HG03108 (cell line): ENCODE measurements around the gene ADCY1.
"Not testable (repeated sequence)": the region's sequence is repeated elsewhere in the genome, so short reads cannot be mapped to it uniquely, and the experiment has no call there.

Experiments used
- ATAC-seq: cut with Tn5 transposase; IDR thresholded peaks from one replicate; pipeline ENCODE4 v1.9.1; 2021; ENCODE audit warnings: moderate library complexity; ENCODE audit not compliant: unreplicated experiment

The ADCY1 gene

DNA sequence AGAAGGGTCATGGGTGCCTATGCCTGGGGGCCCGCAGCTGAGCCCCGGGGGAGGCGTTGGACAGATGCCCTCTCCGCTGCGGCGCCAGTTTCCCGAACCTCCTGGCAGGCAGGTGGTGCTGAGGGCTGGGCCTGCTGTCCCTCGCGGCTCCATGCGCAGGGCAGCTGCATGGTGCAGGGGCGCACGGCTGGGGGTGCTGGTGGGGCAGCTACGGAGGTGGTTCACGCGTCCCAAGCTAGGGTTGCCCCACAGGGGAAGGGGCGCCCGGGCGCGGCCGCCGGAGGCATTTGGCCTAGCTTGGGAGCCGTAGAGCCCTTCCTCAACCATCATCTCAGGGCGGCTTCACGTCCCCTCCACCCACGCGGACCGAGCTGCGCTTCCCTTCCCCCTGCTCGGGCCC is 152.7 kb downstream of the ADCY1 start:
- no peak for ATAC-seq

DNA sequence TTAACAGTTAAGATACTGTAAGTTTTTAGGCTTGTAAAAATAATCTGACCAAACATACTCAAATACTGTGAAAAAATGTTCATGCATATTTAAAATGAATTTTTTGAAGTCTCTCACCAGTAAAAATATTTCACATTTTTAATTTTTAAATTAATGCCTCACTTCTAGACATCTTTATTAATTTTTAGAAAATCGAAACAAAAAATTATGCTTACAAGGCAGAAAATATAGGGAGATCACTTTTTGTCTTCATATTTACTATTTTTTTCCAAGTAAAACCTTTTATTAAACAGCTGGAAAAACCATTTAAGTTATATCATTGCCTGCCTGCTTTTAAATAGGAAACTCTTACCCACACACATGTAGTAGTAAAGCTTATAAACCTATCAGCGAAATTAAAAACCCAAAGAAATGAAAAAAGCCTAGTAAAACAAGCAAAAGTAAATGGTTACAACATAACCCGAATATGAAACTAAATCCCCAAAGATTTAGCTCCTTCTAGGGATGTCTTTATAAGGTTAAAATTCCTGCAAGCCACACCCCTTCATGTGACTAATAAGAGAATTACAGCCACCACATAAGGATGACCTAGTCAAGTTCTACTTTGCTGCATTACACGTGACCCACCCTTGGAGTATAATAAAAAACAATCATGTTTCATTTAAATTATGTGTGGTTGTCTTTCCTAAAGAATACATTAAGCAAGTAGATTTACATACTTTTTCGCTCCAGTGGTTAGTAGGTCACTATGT is 157.7 kb downstream of the ADCY1 start:
- not testable (repeated sequence) for ATAC-seq

DNA sequence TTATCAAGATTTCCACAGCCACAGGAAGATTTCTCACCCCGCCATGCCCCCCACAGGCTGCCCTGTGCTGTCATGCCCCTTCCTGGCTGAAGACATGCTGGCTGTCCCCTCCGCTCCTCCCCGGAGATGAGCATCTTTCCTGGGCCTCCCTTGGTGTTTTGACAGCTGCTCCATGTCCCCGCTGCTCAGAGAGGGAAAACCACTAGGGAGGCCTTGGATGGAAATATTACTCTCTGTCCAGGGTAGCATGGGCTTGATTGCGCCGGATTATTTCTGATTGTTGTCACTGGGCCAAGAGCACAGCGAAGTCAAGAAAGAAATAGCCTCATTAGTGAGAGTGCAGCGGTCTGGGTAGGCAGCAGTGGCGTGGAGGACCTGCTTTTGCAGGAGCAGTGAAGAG is 164.8 kb downstream of the ADCY1 start:
- not testable (repeated sequence) for ATAC-seq

DNA sequence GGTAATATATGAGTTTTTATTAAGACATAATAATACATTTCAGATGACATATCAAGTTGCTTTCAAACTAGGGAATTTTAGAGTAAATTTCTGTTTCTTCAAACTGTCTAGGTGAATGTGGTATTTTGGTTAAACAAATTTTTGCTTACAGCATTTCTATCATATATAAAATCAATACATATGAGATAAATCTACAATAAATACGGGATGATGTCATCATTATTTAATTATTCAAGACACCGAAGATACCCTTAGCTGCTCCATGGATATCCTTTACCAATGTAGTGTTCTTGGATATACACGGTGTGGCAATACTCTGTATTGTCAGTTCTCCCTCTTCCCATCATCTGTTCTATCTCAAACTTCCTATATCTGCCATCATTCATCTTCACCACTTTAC is 166.4 kb downstream of the ADCY1 start:
- ATAC-seq, result not testable (repeated sequence)

DNA sequence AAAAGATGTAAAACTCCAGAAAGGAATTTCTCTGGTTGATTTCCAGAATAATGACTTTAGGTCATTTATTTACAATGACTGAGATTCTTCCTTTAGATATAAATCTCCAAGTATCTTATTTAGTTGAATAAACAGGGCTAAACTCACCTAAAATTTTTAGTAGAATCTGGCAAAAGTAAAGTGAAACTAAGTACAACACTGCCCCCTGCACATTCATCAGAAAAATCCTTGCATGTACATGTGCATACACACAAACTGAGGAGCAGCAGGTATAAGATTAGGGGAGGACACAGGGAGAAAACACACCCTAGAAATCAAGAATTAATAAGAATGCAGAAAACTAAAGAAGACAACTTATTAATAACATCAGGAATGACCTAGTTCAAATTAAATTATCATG is 174.8 kb downstream of the ADCY1 start:
- ATAC-seq, result not testable (repeated sequence)

DNA sequence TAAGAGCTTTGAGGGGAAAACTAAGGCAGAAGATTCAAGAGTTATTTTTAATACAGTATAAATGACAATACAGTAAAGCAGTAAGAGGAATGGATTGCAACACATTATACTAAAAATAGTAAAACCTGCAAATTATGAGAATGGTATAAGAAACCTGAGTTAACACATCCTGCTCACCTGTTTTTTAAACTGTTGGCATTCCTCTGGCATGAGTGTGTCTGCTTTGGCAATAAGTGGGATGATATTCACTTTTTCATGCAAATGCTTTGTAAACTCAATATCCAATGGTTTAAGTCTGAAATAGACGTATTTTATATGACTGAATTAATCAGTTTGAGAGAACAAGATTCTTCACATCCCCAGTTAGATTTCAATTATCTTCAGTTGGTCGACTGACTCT is 177.2 kb downstream of the ADCY1 start:
- not testable (repeated sequence) for ATAC-seq

DNA sequence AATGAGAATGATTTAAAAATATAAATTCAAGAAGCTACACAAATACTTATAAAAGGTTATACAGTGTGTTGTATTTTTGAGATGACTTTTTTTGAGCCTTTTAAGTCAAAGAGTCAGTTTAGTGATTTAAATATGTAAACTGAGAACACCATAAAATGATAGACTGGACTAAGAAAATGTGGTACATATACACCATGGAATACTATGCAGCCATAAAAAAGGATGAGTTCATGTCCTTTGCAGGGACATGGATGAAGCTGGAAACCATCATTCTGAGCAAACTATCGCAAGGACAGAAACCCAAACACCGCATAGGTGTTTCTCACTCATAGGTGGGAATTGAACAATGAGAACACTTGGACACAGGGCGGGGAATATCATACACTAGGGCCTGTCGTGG is 182.2 kb downstream of the ADCY1 start:
- not testable (repeated sequence) for ATAC-seq

DNA sequence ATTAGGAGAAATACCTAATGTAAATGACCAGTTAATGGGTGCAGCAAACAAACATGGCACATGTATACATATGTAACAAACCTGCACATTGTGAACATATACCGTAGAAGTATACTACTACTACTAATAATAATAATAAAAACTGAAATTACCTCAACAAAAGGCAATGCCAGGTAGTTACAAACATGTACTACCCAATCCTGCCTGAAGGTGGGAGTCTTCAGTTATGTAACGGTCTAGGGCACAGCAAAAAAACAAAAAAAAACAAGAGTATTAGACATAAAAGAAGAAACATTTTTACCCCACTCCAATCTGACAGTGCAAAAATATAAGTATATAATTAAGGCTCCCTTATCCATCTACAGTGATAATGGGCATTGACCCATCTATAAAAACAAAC is 182.6 kb downstream of the ADCY1 start:
- ATAC-seq, result not testable (repeated sequence)

DNA sequence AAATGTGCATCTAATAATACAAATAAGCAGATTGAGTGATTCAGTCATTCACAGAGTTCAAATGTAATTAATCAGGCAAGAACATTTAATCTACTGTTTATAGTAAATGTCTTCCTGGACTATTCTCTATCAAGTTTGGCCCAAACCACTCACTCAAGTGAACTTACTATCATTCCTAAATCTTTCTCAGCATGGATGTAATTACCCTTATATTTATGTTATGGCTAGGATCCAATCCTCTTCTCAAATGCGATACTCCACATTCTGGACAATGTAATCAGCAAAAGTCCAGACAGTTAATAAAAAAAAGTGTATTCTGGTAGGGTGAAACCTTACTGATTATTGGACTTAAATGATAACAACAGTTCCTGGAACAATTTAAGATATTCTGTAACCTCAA is 185.3 kb downstream of the ADCY1 start:
- not testable (repeated sequence) for ATAC-seq

DNA sequence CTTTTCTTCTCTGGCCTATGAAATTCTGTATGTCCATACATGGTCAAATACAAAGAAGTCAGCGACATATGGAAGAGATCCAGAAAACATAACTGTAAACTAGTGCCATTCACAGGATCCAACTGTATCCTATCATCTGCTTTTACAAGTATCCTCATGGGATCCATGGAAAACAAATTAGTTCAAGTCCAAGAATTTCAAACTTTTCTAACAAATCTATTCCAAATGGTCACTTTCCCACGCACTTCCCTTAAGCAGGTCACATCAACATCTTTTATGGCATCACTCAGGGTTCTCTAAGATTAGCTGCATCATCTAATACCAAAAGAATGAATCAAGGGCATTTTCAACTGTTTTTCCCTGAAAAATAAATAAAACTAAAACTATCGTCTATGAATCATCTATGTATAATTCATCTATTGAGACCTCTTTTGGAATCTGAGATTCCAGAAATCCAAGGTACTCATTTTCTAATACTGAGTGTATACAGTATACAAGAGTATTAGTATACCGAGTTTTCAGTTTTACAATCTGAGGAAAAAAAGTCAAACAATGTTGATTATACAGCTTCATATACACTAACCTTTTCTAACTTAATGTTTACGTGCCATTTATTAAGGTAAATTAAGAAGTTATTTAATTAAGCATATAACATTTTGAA is 187.5 kb downstream of the ADCY1 start:
- ATAC-seq, result not testable (repeated sequence)

DNA sequence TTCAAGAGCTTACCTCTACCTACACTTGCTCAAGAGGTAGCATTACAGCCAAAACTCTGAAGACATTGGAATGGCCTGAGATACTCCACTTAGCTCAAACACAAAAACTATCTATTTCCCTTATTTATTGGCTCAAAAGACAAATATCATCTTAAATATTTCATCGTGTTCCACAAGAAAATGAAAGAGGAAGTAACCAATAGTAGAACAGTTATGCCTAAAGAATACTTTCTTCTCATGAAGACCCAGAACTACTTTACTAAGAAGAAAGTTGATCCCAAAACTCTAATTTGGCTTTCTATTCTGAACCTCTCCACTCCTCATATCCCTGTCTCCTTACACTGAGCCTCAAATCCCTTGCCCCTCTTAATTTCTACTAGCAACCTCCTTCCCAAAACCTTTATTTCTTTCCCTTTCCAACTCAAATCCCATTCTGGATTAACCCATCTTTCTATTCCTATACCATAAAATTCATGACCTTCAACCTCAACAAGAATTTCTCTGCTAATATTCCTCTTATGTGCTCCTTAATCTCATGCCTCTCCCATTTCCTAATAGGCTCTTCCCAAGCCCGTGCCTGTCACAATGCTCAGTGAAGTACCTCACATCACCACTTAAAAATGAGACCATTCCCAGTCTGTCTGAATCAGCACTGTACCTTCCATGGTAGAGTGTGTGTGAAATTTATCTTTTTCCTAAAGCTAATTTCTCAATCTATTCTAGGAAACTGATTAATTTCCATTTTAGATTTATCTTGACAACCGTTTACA is 188.2 kb downstream of the ADCY1 start:
- not testable (repeated sequence) for ATAC-seq

DNA sequence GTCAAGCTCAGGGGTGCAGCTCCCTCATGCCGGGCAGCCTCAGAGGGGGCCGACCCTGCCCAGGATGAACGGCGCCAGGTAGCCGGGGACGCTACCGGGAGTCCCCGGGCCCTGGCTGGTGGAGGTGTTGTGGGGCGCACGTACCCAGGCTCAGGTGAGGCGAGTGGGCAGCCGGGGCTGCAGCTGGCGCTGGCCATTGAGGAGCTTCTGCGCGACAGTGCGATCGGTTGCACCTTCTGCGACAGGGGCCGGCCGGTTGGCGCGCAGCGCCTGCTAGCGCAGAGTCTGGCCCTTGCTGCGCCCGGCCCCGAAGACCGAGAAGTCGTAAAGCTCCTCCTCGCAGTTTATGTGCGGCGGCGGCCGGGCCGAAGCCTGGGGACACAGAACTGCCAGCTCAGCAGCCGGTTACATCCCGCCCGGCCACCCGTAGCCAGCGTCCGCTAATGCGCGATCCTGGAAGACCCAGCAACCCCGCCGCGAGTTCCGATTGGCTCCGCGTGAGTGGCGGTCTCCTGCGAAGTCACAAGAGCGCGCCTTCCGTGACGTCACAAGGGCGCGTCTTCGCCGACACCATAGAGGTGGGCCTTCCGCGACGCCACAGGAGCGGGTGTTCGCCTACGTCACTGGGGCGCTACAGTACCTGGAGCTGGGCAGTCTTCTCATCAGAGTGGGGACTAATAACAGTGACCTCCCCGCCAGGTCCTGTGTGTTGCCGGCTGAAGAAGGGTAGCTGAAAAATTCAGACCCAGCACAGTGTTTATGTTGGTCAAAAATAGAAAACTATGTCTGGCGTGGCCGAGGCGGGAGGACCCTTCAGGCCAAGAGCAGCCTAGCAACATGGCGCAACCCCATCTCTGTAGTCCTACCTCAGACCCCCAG is 194.6 kb downstream of the ADCY1 start:
- ATAC-seq, result peak; percentile 100

DNA sequence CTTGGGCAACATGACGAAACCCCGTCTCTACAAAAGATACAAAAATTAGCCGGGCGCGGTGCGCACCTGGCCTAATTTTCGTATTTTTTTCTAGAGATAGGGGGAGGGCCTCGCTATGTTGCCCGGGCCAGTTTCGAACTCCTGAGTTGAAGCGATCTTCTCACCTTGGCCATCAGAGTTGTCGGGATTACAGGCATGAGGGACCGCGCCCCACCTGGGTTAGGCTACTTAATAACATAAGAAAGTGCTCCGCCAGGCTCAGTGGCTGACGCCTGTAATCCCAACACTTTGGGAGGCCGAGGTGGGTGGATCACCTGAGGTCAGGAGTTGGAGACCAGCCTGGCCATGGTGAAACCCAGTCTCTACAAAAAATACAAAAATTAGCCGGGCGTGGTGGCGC is 195.5 kb downstream of the ADCY1 start:
- not testable (repeated sequence) for ATAC-seq
